Gastrocnemius medialis (tissue), 4 donors: ENCODE measurements around the gene LITAFD.

Experiments
- CTCF ChIP-seq, 5 experiments: fragments of 450-650 bp in 3 of 5; fragments of 200-600 bp in 2 of 5; sonication (generic) in 2 of 5; IDR thresholded peaks in 4 of 5; conservative IDR thresholded peaks in 1 of 5; 1 replicate in 4 of 5; 2 replicates in 1 of 5; pipeline ENCODE4 v1.5.1; 2016 to 2019; ENCODE audit warnings: antibody characterized with exemption in 5 of 5, mild to moderate bottlenecking in 3 of 5, moderate library complexity in 3 of 5
- POLR2A ChIP-seq, 2 donors: fragments of 450-650 bp; IDR thresholded peaks; one replicate each; pipeline ENCODE4 v1.6.1; 2017; ENCODE audit warnings: antibody characterized with exemption in 2 of 2, mild to moderate bottlenecking in 2 of 2, moderate library complexity in 2 of 2

DNA sequence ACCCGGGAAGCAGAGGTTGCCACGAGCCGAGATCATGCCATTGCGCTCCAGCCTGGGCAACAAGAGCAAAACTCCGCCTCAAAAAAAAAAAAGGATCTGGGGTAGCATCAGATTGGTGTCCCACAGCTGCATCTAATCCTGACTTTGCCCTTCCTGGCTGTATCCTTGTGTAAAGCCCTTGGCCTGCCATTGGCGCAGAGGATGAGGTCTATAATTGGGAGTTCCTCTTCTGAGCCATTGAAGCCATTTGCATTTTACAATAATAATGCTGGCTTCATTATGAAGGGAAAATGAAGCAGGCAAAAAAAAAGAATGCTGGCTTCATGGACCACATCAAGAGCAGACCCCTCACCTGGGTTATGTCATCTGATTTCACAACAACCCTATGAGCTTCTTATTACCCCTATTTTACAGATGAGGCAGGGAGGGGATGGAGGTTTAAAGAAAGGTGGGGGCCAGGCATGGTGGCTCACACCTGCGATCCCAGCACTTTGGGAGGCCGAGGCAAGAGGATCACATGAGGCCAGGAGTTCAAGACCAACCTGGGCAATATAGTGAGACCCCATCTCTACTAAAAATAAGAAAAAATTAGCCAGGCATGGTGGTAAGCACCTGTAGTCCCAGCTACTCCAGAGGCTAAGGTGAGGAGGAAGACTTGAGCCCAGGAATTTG, 1.2 kb upstream of the LITAFD start:
- TF ChIP-seq CTCF (IDR thresholded peaks at IDR 0.05 in 4 of 5, conservative IDR thresholded peaks at IDR 0.05 in 1 of 5) (no peak), POLR2A (IDR thresholded peaks at IDR 0.05) (no peak)
